HEK293 (cell line): ENCODE data around the gene CAPN1.
A peak's percentile ranks its signal among the peaks of the same experiment; 100 is the strongest.

Experiments
- CTCF ChIA-PET: fragments of 350-600 bp; formaldehyde crosslinking; extraction: SDS; loops from one replicate; lab custom pipeline; 2021; ENCODE audit warnings: antibody characterized with exemption; lab: Yijun Ruan, JAX
- POLR2A ChIA-PET: fragments of 300-600 bp; formaldehyde crosslinking; extraction: SDS; loops from one replicate; lab custom pipeline; 2020; ENCODE audit warnings: antibody characterized with exemption, inconsistent platforms; lab: Yijun Ruan, JAX
- H3K27ac ChIP-seq: fragments of 200-500 bp; sonication (Bioruptor generic); 2 replicates; pipeline ENCODE4 v1.5.1; 2014; ENCODE audit warnings: low read depth, low read length, control low read depth, inconsistent platforms; ENCODE audit errors: extremely low read depth
- H3K36me3 ChIP-seq, 2 experiments: fragments of 200-500 bp in 1 of 2; sonication (Bioruptor generic) in 1 of 2; 1 replicate in 1 of 2; 2 replicates in 1 of 2; pipeline ENCODE4 v1.5.1; 2014 to 2017; ENCODE audit warnings: inconsistent platforms in 2 of 2, low read length in 2 of 2; ENCODE audit not compliant: control insufficient read depth in 2 of 2, insufficient read depth in 1 of 2
- H3K4me1 ChIP-seq: fragments of 200-500 bp; sonication (Bioruptor generic); 2 replicates; pipeline ENCODE4 v1.5.1; 2014; ENCODE audit warnings: mild to moderate bottlenecking, low read length, inconsistent platforms; ENCODE audit not compliant: control insufficient read depth, insufficient read depth
- H3K4me3 ChIP-seq: 2 replicates; pipeline ENCODE4 v1.5.1; 2011; ENCODE audit warnings: low read depth, mild to moderate bottlenecking, control low read depth, low read length, moderate library complexity
- H3K9me3 ChIP-seq: fragments of 200-500 bp; sonication (Bioruptor generic); 2 replicates; pipeline ENCODE4 v1.5.1; 2014; ENCODE audit warnings: low read depth, low read length, inconsistent platforms; ENCODE audit not compliant: control insufficient read depth, insufficient read depth
- GFI1B ChIP-seq: fragments of 450-650 bp; formaldehyde crosslinking; IDR thresholded peaks from 2 replicates; pipeline ENCODE4 v1.5.1; 2016; ENCODE audit warnings: missing biosample characterization, missing genetic modification characterization
- GLIS1 ChIP-seq: fragments of 450-650 bp; formaldehyde crosslinking; IDR thresholded peaks from 2 replicates; pipeline ENCODE4 v1.5.1; 2016; ENCODE audit warnings: missing biosample characterization, missing genetic modification characterization
- KLF10 ChIP-seq: fragments of 450-650 bp; IDR thresholded peaks from 2 replicates; pipeline ENCODE4 v1.5.1; 2018; ENCODE audit warnings: missing biosample characterization, mild to moderate bottlenecking, missing genetic modification characterization
- MYNN ChIP-seq: fragments of 450-650 bp; formaldehyde crosslinking; IDR thresholded peaks from 2 replicates; pipeline ENCODE4 v1.5.1; 2016; ENCODE audit warnings: missing biosample characterization, missing genetic modification characterization, borderline replicate concordance
- OSR2 ChIP-seq: fragments of 450-650 bp; formaldehyde crosslinking; IDR thresholded peaks from 2 replicates; pipeline ENCODE4 v1.5.1; 2016; ENCODE audit warnings: missing biosample characterization, missing genetic modification characterization
- SP2 ChIP-seq: fragments of 450-650 bp; formaldehyde crosslinking; IDR thresholded peaks from 2 replicates; pipeline ENCODE4 v1.5.1; 2016; ENCODE audit warnings: missing biosample characterization, missing genetic modification characterization
- ZBTB8A ChIP-seq: fragments of 450-650 bp; formaldehyde crosslinking; IDR thresholded peaks from 2 replicates; pipeline ENCODE4 v1.5.1; 2016; ENCODE audit warnings: missing biosample characterization, missing genetic modification characterization
- ZFHX2 ChIP-seq: fragments of 450-650 bp; formaldehyde crosslinking; conservative IDR thresholded peaks from 2 replicates; pipeline ENCODE4 v1.5.1; 2016; ENCODE audit warnings: missing biosample characterization, missing genetic modification characterization
- ZFP3 ChIP-seq: fragments of 450-650 bp; formaldehyde crosslinking; IDR thresholded peaks from 2 replicates; pipeline ENCODE4 v1.5.1; 2016; ENCODE audit warnings: low read depth, missing biosample characterization, missing genetic modification characterization
- ZNF10 ChIP-seq: fragments of 450-650 bp; formaldehyde crosslinking; IDR thresholded peaks from 2 replicates; pipeline ENCODE4 v1.5.1; 2017; ENCODE audit warnings: missing biosample characterization, missing genetic modification characterization
- ZNF174 ChIP-seq: fragments of 450-650 bp; formaldehyde crosslinking; IDR thresholded peaks from 2 replicates; pipeline ENCODE4 v1.5.0; 2017; ENCODE audit warnings: missing biosample characterization, mild to moderate bottlenecking, missing genetic modification characterization
- ZNF221 ChIP-seq: fragments of 450-650 bp; formaldehyde crosslinking; IDR thresholded peaks from 2 replicates; pipeline ENCODE4 v1.5.1; 2017; ENCODE audit warnings: missing biosample characterization, missing genetic modification characterization, borderline replicate concordance
- ZNF223 ChIP-seq: fragments of 450-650 bp; formaldehyde crosslinking; IDR thresholded peaks from 2 replicates; pipeline ENCODE4 v1.5.1; 2016; ENCODE audit warnings: missing biosample characterization, missing genetic modification characterization
- ZNF274 ChIP-seq, 2 experiments: fragments of 200-500 bp in 1 of 2; fragments of 450-650 bp in 1 of 2; sonication (Bioruptor generic) in 1 of 2; formaldehyde crosslinking in 1 of 2; IDR thresholded peaks; 2 replicates each; pipeline versions ENCODE4 v1.5.1 to v1.6.1; 2014 to 2016; ENCODE audit warnings: borderline replicate concordance in 1 of 2, inconsistent platforms in 1 of 2, low read length in 1 of 2, missing biosample characterization in 1 of 2, missing genetic modification characterization in 1 of 2
- ZNF341 ChIP-seq: fragments of 450-650 bp; formaldehyde crosslinking; IDR thresholded peaks from 2 replicates; pipeline ENCODE4; 2016; ENCODE audit warnings: low read depth, missing biosample characterization, missing genetic modification characterization
- ZNF366 ChIP-seq: fragments of 450-650 bp; formaldehyde crosslinking; conservative IDR thresholded peaks from 2 replicates; pipeline ENCODE4 v1.5.1; 2016; ENCODE audit warnings: missing biosample characterization, missing genetic modification characterization
- ZNF391 ChIP-seq: fragments of 450-650 bp; formaldehyde crosslinking; IDR thresholded peaks from 2 replicates; pipeline ENCODE4 v1.5.1; 2016; ENCODE audit warnings: low read depth, missing biosample characterization, missing genetic modification characterization, borderline replicate concordance
- ZNF423 ChIP-seq: fragments of 450-650 bp; formaldehyde crosslinking; IDR thresholded peaks from 2 replicates; pipeline ENCODE4 v1.5.1; 2016; ENCODE audit warnings: missing biosample characterization, missing genetic modification characterization
- ZNF510 ChIP-seq: fragments of 450-650 bp; formaldehyde crosslinking; IDR thresholded peaks from 2 replicates; pipeline ENCODE4 v1.5.1; 2018; ENCODE audit warnings: mild to moderate bottlenecking, missing genetic modification characterization, missing biosample characterization; ENCODE audit not compliant: insufficient replicate concordance
- ZNF555 ChIP-seq: fragments of 450-650 bp; formaldehyde crosslinking; conservative IDR thresholded peaks from 2 replicates; pipeline ENCODE4 v1.5.1; 2017; ENCODE audit warnings: missing biosample characterization, mild to moderate bottlenecking, missing genetic modification characterization, inconsistent platforms
- ZNF660 ChIP-seq: fragments of 450-650 bp; IDR thresholded peaks from 2 replicates; pipeline ENCODE4 v1.5.1; 2018; ENCODE audit warnings: missing biosample characterization, mild to moderate bottlenecking, missing genetic modification characterization
- ZNF707 ChIP-seq: fragments of 450-650 bp; formaldehyde crosslinking; IDR thresholded peaks from 2 replicates; pipeline ENCODE4 v1.5.1; 2016; ENCODE audit warnings: missing biosample characterization, missing genetic modification characterization
- ZNF791 ChIP-seq: fragments of 450-650 bp; formaldehyde crosslinking; IDR thresholded peaks from 2 replicates; pipeline ENCODE4 v1.5.1; 2016; ENCODE audit warnings: missing biosample characterization, missing genetic modification characterization
- ZNF837 ChIP-seq: fragments of 450-650 bp; formaldehyde crosslinking; IDR thresholded peaks from 2 replicates; pipeline ENCODE4 v1.5.1; 2016; ENCODE audit warnings: missing biosample characterization, missing genetic modification characterization
- TF ChIP-seq, protein P1 (sequence below): fragments of 450-650 bp; formaldehyde crosslinking; IDR thresholded peaks from 2 replicates; pipeline ENCODE4 v1.5.1; 2016; ENCODE audit warnings: missing biosample characterization, missing genetic modification characterization
- TF ChIP-seq, protein P2 (sequence below): fragments of 450-650 bp; formaldehyde crosslinking; IDR thresholded peaks from 2 replicates; pipeline ENCODE4 v1.5.1; 2016; ENCODE audit warnings: missing biosample characterization, missing genetic modification characterization, low read depth
- TF ChIP-seq, protein P3 (sequence below): sonication (generic); formaldehyde crosslinking; IDR thresholded peaks from 2 replicates; pipeline ENCODE4 v1.8.1; 2022; ENCODE audit warnings: mild to moderate bottlenecking, moderate library complexity, missing genetic modification reagents
- TF ChIP-seq, protein P4 (sequence below): fragments of 450-650 bp; formaldehyde crosslinking; IDR thresholded peaks from 2 replicates; pipeline ENCODE4 v1.5.1; 2016; ENCODE audit warnings: missing biosample characterization, missing genetic modification characterization

CAPN1 gene

DNA sequence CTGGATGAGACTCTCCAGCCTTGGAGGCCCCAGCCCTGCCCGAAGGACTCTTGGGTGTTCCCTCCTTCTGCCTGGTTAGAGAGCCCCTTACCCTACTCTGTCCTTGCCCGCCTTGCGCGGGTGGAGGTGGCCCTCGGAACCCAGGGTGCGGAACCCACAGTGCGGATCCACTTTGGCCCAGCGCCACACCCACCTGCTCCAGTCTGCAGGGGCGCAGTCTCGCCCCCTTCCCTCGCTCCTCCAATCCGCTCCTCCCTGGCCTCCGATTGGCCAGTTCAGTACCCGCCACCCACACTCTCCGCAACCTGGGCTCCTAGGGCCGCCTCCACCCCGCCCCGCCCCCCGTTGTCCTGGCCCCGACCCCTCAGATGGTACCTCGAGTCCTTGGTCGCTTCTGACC lies 2.4 kb downstream of the CAPN1 start:
- H3K27ac ChIP-seq: no peak overlapping the region
- no peaks in the 10 kb centered on the region for H3K9me3 ChIP-seq
- H3K36me3 ChIP-seq: peaks cover 4 to 58% of the 10 kb centered on the region in 2 experiments; a peak in 2 of 3 replicates
- peak; percentile 5; the same call in 1 of the 2 replicates for TF ChIP-seq SP2
- no peak for TF ChIP-seq ZNF510 (tag by site-specific recombination)
- TF ChIP-seq, all 188 proteins: peak for 1
- H3K4me3 ChIP-seq: no peak overlapping the region
- ChIA-PET CTCF (no interaction called here), POLR2A (interaction anchor here (1.0 kb wide), 1 partner anchor 10 kb away, joined by 3 read pairs; no protein-coding TSS in a partner anchor)
- H3K4me1 ChIP-seq: no peaks in the 10 kb centered on the region

DNA sequence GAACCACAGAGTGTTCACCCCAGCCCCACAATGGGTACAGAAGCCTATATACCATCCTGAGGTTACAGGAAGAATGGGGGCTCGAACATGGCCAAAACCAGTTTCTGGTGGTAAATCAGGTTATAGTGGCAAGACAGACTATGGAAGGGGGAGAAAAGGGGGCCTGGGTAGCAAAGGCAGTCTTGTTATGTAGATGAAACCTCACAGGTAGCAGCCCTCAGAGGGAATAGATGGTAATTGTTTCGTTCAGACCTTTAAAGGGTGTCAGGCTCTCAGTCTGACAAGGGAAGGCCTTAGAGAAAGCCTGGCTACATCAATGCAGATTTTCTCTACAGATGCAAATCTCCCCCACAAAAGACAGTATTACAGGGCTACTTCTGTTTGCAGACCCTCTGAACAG lies 3.4 kb downstream of the CAPN1 start:
- peaks cover 5 to 68% of the 10 kb centered on the region in 2 experiments; a peak in 2 of 3 replicates for H3K36me3 ChIP-seq
- POLR2A ChIA-PET: no interaction called here
- CTCF ChIA-PET: interaction anchor here (1.0 kb wide), 1 partner anchor 18 kb away, joined by 5 read pairs; no protein-coding TSS in a partner anchor
- no peak overlapping the region for H3K27ac ChIP-seq
- no peaks in the 10 kb centered on the region for H3K4me1 ChIP-seq
- TF ChIP-seq ZNF423 (tag by site-specific recombination): no peak
- no peak for TF ChIP-seq OSR2 (tag by site-specific recombination)
- TF ChIP-seq ZFHX2 (tag by site-specific recombination): no peak
- TF ChIP-seq ZBTB8A (tag by site-specific recombination): no peak
- TF ChIP-seq, protein P1, sequence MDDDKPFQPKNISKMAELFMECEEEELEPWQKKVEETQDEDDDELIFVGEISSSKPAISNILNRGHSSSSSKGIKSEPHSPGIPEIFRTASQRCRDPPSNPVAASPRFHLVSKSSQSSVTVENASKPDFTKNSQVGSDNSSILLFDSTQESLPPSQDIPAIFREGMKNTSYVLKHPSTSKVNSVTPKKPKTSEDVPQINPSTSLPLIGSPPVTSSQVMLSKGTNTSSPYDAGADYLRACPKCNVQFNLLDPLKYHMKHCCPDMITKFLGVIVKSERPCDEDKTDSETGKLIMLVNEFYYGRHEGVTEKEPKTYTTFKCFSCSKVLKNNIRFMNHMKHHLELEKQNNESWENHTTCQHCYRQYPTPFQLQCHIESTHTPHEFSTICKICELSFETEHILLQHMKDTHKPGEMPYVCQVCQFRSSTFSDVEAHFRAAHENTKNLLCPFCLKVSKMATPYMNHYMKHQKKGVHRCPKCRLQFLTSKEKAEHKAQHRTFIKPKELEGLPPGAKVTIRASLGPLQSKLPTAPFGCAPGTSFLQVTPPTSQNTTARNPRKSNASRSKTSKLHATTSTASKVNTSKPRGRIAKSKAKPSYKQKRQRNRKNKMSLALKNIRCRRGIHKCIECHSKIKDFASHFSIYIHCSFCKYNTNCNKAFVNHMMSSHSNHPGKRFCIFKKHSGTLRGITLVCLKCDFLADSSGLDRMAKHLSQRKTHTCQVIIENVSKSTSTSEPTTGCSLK (tag by site-specific recombination): no peak
- TF ChIP-seq, protein P2, sequence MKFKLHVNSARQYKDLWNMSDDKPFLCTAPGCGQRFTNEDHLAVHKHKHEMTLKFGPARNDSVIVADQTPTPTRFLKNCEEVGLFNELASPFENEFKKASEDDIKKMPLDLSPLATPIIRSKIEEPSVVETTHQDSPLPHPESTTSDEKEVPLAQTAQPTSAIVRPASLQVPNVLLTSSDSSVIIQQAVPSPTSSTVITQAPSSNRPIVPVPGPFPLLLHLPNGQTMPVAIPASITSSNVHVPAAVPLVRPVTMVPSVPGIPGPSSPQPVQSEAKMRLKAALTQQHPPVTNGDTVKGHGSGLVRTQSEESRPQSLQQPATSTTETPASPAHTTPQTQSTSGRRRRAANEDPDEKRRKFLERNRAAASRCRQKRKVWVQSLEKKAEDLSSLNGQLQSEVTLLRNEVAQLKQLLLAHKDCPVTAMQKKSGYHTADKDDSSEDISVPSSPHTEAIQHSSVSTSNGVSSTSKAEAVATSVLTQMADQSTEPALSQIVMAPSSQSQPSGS (tag by site-specific recombination): no peak
- TF ChIP-seq ZNF10 (tag by site-specific recombination): no peak
- TF ChIP-seq ZNF660 (tag by site-specific recombination): no peak
- no peak for TF ChIP-seq ZNF274 (IDR thresholded peaks at IDR 0.05; ENCODE audit: low read length)
- no peak for TF ChIP-seq ZNF274 (tag by site-specific recombination; IDR thresholded peaks at IDR 0.05; ENCODE audit: borderline replicate concordance)
- TF ChIP-seq ZFP3 (tag by site-specific recombination): no peak
- no peak for TF ChIP-seq ZNF391
- TF ChIP-seq ZNF341: no peak
- TF ChIP-seq ZNF366 (tag by site-specific recombination): no peak
- no peak for TF ChIP-seq ZNF837 (tag by site-specific recombination)
- TF ChIP-seq MYNN (tag by site-specific recombination): no peak
- no peak for TF ChIP-seq ZNF221 (tag by site-specific recombination)
- TF ChIP-seq, all 188 proteins: peak for 0
- Histone ChIP-seq H3K9me3 (no peaks in the 10 kb centered on the region), H3K4me3 (no peak overlapping the region)

DNA sequence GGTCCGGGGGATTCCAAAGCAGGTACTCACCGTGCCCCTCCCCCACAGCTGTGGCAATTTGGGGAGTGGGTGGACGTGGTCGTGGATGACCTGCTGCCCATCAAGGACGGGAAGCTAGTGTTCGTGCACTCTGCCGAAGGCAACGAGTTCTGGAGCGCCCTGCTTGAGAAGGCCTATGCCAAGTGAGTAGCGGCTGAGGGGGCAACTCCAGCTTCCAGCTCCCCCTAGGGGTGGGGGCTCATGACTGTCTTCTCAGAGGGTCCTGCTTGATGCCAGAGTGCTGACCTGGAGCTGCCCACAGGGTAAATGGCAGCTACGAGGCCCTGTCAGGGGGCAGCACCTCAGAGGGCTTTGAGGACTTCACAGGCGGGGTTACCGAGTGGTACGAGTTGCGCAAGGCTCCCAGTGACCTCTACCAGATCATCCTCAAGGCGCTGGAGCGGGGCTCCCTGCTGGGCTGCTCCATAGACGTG lies 4.2 kb downstream of the CAPN1 start:
- Histone ChIP-seq H3K9me3 (no peaks in the 10 kb centered on the region), H3K4me3 (no peak overlapping the region), H3K36me3 (peaks cover 9 to 75% of the 10 kb centered on the region in 2 experiments; a peak in 2 of 3 replicates), H3K27ac (no peak overlapping the region), H3K4me1 (no peaks in the 10 kb centered on the region)
- ChIA-PET POLR2A (interaction anchor here (0.5 to 1.6 kb wide), 2 partner anchors 51 to 326 kb away, joined by 4 to 11 read pairs; partner anchors contain the start of gene SYVN1), CTCF (interaction anchor here (0.5 to 1.0 kb wide), 4 partner anchors 15 to 75 kb away, joined by 3 to 5 read pairs (median 3); no protein-coding TSS in a partner anchor)
- TF ChIP-seq GFI1B (tag by site-specific recombination) (no peak), ZNF174 (no peak), KLF10 (tag by site-specific recombination) (no peak), ZNF707 (tag by site-specific recombination) (no peak), ZNF423 (tag by site-specific recombination) (no peak), ZNF555 (tag by site-specific recombination) (no peak), ZNF223 (tag by site-specific recombination) (no peak), ZNF791 (no peak), GLIS1 (tag by site-specific recombination) (no peak)
- TF ChIP-seq, protein P3, sequence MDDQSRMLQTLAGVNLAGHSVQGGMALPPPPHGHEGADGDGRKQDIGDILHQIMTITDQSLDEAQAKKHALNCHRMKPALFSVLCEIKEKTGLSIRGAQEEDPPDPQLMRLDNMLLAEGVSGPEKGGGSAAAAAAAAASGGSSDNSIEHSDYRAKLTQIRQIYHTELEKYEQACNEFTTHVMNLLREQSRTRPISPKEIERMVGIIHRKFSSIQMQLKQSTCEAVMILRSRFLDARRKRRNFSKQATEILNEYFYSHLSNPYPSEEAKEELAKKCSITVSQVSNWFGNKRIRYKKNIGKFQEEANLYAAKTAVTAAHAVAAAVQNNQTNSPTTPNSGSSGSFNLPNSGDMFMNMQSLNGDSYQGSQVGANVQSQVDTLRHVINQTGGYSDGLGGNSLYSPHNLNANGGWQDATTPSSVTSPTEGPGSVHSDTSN: no peak
- TF ChIP-seq, protein P4, sequence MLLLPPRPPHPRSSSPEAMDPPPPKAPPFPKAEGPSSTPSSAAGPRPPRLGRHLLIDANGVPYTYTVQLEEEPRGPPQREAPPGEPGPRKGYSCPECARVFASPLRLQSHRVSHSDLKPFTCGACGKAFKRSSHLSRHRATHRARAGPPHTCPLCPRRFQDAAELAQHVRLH (tag by site-specific recombination): no peak
